GM18498 (cell line): ENCODE measurements around the gene TRIO.

Experiments used
- ATAC-seq: cut with Tn5 transposase; IDR thresholded peaks from one replicate; pipeline ENCODE4 v1.9.1; 2021; ENCODE audit warnings: mild to moderate bottlenecking, moderate library complexity; ENCODE audit not compliant: unreplicated experiment

The TRIO gene

DNA sequence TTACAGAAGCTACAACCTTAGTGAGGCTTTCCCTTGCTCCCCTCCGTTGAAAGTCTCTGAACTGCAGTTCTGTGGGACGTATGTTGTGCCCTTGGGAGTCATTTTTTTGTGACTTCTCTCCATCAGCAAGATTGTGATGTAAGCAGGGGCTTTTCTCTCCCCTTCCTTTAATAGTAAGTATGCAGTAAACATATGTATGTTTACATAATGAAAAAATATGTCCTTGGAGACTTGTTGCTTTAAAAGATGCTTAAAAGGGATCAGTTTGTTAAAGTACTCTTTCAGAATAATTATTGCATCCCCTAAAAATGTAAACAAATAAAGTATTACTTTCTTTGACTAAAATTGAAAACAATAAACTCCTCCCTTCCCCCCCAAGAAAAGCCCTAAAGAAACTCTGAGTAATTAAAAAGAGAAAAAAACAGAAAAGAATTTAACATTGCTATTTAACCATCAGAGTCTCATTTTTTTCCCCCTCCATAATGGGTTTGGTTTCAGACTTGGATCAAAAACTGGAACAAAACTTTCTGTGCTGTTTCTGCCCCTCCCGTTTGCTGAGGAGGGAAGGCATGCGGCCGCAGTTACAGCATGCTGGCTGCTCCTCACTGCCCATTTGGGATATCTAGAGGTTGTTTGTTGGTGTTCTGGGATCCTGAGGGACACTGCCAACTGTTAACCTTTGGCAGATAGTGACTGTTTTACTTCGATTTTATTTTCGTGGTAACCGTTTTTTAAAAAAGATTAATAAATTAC, 40.2 kb downstream of the TRIO start:
- no peak for ATAC-seq

- no peak for ATAC-seq
These were observed 40.9 kb downstream of the TRIO start for GRCh38 chr5:14184082-14184481.

- ATAC-seq = no peak
These were observed 41.6 kb downstream of the TRIO start for GRCh38 chr5:14184725-14185124.

GRCh38 chr5:14185326-14186058, 42.4 kb downstream of the TRIO start:
- ATAC-seq = no peak

GRCh38 chr5:14186059-14186830, 43.1 kb downstream of the TRIO start:
- ATAC-seq = no peak

- ATAC-seq = no peak
These were observed 44.0 kb downstream of the TRIO start for GRCh38 chr5:14187157-14187556.

DNA sequence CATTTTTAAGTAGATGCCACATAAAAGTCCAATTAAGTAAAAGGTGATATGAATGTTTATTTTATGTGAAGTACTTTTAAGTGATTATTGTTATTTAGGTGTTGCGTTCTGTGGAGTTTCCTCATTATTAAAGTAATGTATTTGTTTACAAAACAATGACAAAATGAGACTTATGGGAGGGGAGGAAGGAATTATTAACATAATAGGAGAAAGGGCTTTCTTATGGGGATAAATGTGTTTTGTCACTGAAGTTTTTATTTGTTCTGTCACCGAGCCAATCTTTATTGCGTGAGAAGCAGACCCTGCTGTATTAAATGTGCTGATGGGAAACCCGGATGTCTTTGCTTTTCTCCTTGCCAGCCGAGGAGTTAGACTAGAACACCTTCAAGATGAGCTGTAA, 44.5 kb downstream of the TRIO start:
- ATAC-seq = no peak

GRCh38 chr5:14188778-14189177, 45.6 kb downstream of the TRIO start:
- ATAC-seq = no peak

- no peak for ATAC-seq
These were observed 46.5 kb downstream of the TRIO start for GRCh38 chr5:14189680-14190079.

- ATAC-seq = no peak
These were observed 47.3 kb downstream of the TRIO start for GRCh38 chr5:14190194-14191164.

DNA sequence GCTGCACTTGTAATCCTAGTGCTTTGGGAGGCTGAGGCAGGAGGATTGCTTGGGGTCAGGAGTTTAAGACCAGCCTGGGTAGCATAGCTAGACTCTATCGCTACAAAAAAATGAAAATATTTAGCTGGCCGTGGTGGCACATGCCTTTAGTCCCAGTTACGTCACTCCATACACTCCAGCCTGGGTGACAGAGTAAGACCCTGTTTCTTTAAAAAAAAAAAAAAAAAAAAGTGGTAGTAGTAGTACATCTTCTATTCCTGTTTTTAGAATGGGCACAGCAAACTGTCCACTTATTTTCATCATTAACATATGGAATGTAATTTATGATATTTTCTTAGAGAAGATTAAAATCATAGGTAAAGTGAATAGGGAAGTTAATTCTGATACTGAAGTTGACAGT, 48.2 kb downstream of the TRIO start:
- no peak for ATAC-seq

DNA sequence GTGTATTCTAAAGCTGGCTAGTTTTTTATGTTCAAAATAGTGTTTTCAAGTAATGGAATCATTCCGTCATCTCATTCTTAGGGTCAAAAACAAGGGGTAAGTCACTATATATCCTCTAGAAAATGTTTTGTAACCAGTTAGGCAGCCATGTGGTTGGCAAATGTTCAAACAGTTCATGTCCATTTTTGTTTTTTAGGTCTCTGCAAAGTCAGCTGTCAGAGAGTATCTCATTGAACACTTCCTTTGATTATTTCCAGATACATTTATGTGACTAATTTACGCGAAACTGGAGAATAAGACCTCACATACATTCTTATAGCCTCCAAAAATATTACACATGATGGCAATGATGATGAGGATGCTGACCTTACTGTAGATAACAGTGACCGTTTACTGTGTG, 50.4 kb downstream of the TRIO start:
- ATAC-seq = no peak

GRCh38 chr5:14195588-14195987, 52.4 kb downstream of the TRIO start:
- ATAC-seq = no peak

DNA sequence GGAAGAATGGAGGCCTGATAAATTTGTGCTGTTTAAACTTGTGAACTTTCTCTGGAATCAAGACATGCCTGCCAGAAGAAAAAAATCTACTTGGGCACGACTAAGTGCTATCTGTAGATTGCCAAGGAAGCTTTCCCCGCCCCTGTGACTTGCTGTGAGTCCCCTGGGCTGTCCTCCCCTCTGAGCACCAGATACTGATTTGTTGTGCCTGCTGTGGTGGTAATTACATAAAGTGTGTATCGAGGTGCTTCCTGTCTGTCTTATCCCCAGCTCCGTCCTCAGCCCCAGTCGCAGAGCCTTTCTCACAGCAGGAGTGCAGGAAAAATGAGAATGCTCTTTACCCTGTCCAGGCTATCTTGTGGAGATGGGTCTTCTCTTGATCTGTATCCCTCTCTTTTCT, 53.9 kb downstream of the TRIO start:
- ATAC-seq = no peak

GRCh38 chr5:14199902-14200301, 56.8 kb downstream of the TRIO start:
- ATAC-seq = no peak

DNA sequence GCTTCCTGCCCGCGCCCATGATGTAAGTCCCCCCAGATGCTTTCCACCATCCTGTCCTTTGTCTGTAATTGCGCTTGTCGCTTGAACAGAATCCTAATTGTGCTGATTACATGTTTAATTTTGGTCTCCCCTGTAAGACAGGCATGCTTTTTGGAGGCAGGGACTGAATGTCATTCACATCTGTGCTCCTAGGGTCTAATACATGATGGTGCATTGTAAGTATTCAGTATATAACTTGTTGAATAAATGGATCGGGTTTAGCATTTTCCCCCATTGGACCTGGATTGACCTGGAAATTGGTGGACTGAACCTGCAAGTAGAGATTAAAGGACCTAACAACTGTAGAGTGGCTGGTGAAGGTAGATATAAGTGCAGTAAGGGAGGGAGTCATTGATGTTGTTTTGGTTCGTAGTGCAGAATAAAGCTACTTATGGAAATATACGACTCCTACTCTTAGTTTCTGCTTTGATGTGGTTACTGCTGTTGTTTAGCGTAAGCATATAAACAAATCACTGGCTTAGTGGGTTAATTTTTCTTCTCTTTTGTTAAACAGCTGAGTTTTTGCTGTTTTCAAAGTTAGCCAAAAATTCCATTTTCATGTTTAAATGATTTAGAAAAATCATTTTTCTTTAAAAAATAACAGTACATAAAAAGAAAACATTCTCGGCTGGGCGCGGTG, 57.3 kb downstream of the TRIO start:
- ATAC-seq = no peak

GRCh38 chr5:14201325-14202045, 58.3 kb downstream of the TRIO start:
- no peak for ATAC-seq

DNA sequence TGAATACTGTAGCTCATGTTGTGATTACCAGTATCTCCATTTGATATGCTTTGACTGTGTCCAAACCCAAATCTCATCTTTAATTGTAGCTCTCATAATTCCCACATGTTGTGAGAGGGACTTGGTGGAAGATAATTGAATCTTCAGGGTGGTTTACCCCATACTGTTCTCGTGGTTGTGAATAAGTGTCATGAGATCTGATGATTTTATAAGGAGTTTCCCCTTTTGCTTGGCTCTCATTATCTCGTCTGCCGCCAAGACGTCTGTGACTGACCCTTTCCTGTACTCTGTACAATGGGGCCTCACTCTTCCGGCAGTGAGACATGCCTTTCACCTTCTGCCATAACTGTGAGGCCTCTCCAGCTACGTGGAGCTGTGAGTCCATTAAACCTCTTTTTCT, 59.3 kb downstream of the TRIO start:
- ATAC-seq = no peak

GRCh38 chr5:14204011-14204670, 61.0 kb downstream of the TRIO start:
- ATAC-seq = no peak
